SKM-1 (cell line): ENCODE measurements around the gene ARPP19.
A peak's percentile ranks its signal among the peaks of the same experiment; 100 is the strongest.
"Not testable (repeated sequence)": the region's sequence is repeated elsewhere in the genome, so short reads cannot be mapped to it uniquely, and the experiment has no call there.

Experiments used
- DNase-seq: peaks from one replicate; lab custom pipeline; 2025; ENCODE audit not compliant: unreplicated experiment; lab: John Stamatoyannopoulos, UW

The ARPP19 gene

GRCh38 chr15:52568601-52569585 is at the start of gene ARPP19:
Gene ARPP19 (minus strand): TSS chr15:52569030. CDS start chr15:52568892, 138 bp downstream.
- DNase-seq = peak; percentile 95

GRCh38 chr15:52617026-52617425 is 48.2 kb upstream of the ARPP19 start:
- DNase-seq = no peak

- no peak for DNase-seq
Measured at GRCh38 chr15:52615302-52615701, 46.5 kb upstream of the ARPP19 start.

GRCh38 chr15:52609593-52609992 is 40.8 kb upstream of the ARPP19 start:
- DNase-seq = no peak

GRCh38 chr15:52584414-52584813 is 15.6 kb upstream of the ARPP19 start:
- DNase-seq = no peak

GRCh38 chr15:52579852-52580251 is 11.0 kb upstream of the ARPP19 start:
- no peak for DNase-seq

GRCh38 chr15:52576692-52577091 is 7.9 kb upstream of the ARPP19 start:
- DNase-seq = no peak

- not testable (repeated sequence) for DNase-seq
Measured at GRCh38 chr15:52575573-52575972, 6.7 kb upstream of the ARPP19 start.

- no peak for DNase-seq
Measured at GRCh38 chr15:52575072-52575471, 6.2 kb upstream of the ARPP19 start.

GRCh38 chr15:52574623-52575022 is 5.8 kb upstream of the ARPP19 start:
- not testable (repeated sequence) for DNase-seq

GRCh38 chr15:52567871-52568600 is 794 bp downstream of the ARPP19 start:
- DNase-seq = no peak

- no peak for DNase-seq
Measured at GRCh38 chr15:52566889-52567288, 1.9 kb downstream of the ARPP19 start.

GRCh38 chr15:52565417-52566358 is 3.1 kb downstream of the ARPP19 start:
- peak; percentile 49 for DNase-seq

GRCh38 chr15:52563501-52564060 is 5.2 kb downstream of the ARPP19 start:
- DNase-seq = no peak

GRCh38 chr15:52559575-52559974 is 9.3 kb downstream of the ARPP19 start:
- DNase-seq = no peak

GRCh38 chr15:52559022-52559421 is 9.8 kb downstream of the ARPP19 start:
- no peak for DNase-seq

- DNase-seq = no peak
Measured at GRCh38 chr15:52558196-52558595, 10.6 kb downstream of the ARPP19 start.

GRCh38 chr15:52557274-52557641 is 11.6 kb downstream of the ARPP19 start:
- DNase-seq = no peak

- DNase-seq = no peak
Measured at GRCh38 chr15:52556524-52557273, 12.1 kb downstream of the ARPP19 start.

GRCh38 chr15:52552303-52552702 is 16.5 kb downstream of the ARPP19 start:
- no peak for DNase-seq
